GM12892 (cell line): ENCODE data around the gene PTP4A2.

Source experiments
- POLR2A ChIP-seq: IDR thresholded peaks from 2 replicates; pipeline ENCODE4 v1.6.1; 2011; ENCODE audit warnings: low read depth, low read length, control low read depth
- POLR2AphosphoS5 ChIP-seq: IDR thresholded peaks from 2 replicates; pipeline ENCODE4 v1.6.1; 2011; ENCODE audit warnings: low read depth, low read length, control low read depth
- TAF1 ChIP-seq: IDR thresholded peaks from 2 replicates; pipeline ENCODE4 v1.6.1; 2011; ENCODE audit warnings: low read depth, mild to moderate bottlenecking, control low read depth, low read length, borderline replicate concordance

- TF ChIP-seq POLR2A (no peak), POLR2AphosphoS5 (no peak), TAF1 (no peak)
Observed at GRCh38 chr1:31924839-31925238, 13.3 kb downstream of the PTP4A2 start.
